K562 (cell line): ENCODE measurements around the gene GGA3. TPM values are rescaled to one million over a fixed set of nuclear protein-coding genes. Genes with fewer than 3 reads are reported as not detected.

Experiments
- BCLAF1 ChIP-seq, 2 experiments: fragments of 450-650 bp in 1 of 2; IDR thresholded peaks; 2 replicates each; pipeline ENCODE4 v1.6.1; 2011 to 2017; ENCODE audit warnings: low read depth in 2 of 2, antibody characterized with exemption in 1 of 2, borderline replicate concordance in 1 of 2, low read length in 1 of 2, mild to moderate bottlenecking in 1 of 2, mixed read lengths in 1 of 2; ENCODE audit not compliant: control insufficient read depth in 1 of 2
- CBFA2T2 ChIP-seq: fragments of 450-650 bp; conservative IDR thresholded peaks from 2 replicates; pipeline ENCODE4 v1.6.1; 2017; ENCODE audit warnings: mild to moderate bottlenecking
- CGGBP1 ChIP-seq: fragments of 250-450 bp; sonication (Bioruptor Pico); IDR thresholded peaks from 2 replicates; pipeline ENCODE4 v1.9.0; 2021; ENCODE audit warnings: mild to moderate bottlenecking
- E2F4 ChIP-seq: sonication (generic); formaldehyde crosslinking; IDR thresholded peaks from 2 replicates; pipeline ENCODE4 v1.8.0; 2022; ENCODE audit warnings: mild to moderate bottlenecking, low read depth, missing genetic modification reagents
- FOXM1 ChIP-seq, 2 experiments: fragments of 450-650 bp in 1 of 2; sonication (generic) in 1 of 2; formaldehyde crosslinking in 1 of 2; IDR thresholded peaks; 2 replicates each; pipeline versions ENCODE4 v1.6.1 to v1.9.0; 2017 to 2022; ENCODE audit warnings: low read depth in 2 of 2, mild to moderate bottlenecking in 2 of 2, missing genetic modification reagents in 1 of 2, moderate library complexity in 1 of 2
- HDAC1 ChIP-seq, 2 experiments: fragments of 450-650 bp; IDR thresholded peaks; 2 replicates each; pipeline ENCODE4 v1.6.1; 2016 to 2017; ENCODE audit warnings: inconsistent platforms in 1 of 2, mild to moderate bottlenecking in 1 of 2, moderate library complexity in 1 of 2
- POLR2H ChIP-seq: IDR thresholded peaks from 2 replicates; pipeline ENCODE4 v1.6.1; 2016; ENCODE audit warnings: missing genetic modification characterization, low read depth, mild to moderate bottlenecking, control low read depth, missing compliant biosample characterization, moderate library complexity
- POLR3A ChIP-seq: IDR thresholded peaks from 2 replicates; pipeline ENCODE4 v1.6.1; 2011; ENCODE audit warnings: borderline replicate concordance, mild to moderate bottlenecking, moderate library complexity; ENCODE audit not compliant: insufficient read length, insufficient read depth; ENCODE audit errors: extremely low read depth
- PTTG1 ChIP-seq: fragments of 450-650 bp; IDR thresholded peaks from 2 replicates; pipeline ENCODE4 v1.6.1; 2016; ENCODE audit warnings: low read depth, mild to moderate bottlenecking, missing genetic modification characterization, missing compliant biosample characterization
- TAF9B ChIP-seq: fragments of 450-650 bp; IDR thresholded peaks from 2 replicates; pipeline ENCODE4 v1.6.1; 2018; ENCODE audit warnings: mild to moderate bottlenecking; ENCODE audit not compliant: partially characterized antibody
- TBL1XR1 ChIP-seq, 2 experiments: IDR thresholded peaks; 2 replicates each; pipeline ENCODE4 v1.6.1; 2012; ENCODE audit warnings: improper control_type of control experiment in 2 of 2, low read length in 2 of 2, mild to moderate bottlenecking in 1 of 2
- ZNF124 ChIP-seq: sonication (generic); formaldehyde crosslinking; IDR thresholded peaks from 2 replicates; pipeline ENCODE4 v1.8.1; 2022; ENCODE audit warnings: missing genetic modification reagents
- ZNF512 ChIP-seq: IDR thresholded peaks from 2 replicates; pipeline ENCODE4 v1.6.1; 2016; ENCODE audit warnings: missing genetic modification characterization, missing compliant biosample characterization
- ZNF584 ChIP-seq: fragments of 200-800 bp; sonication (Bioruptor generic); IDR thresholded peaks from 2 replicates; pipeline ENCODE4 v1.6.1; 2016; ENCODE audit warnings: low read depth, mild to moderate bottlenecking, missing genetic modification characterization, missing compliant biosample characterization
- polyA plus RNA-seq, 8 experiments: library from polyadenylated mRNA; depleted of rRNA in 4 of 8; stranded (reverse) in 5 of 8; unstranded in 3 of 8; fragments of >200 nt; fragmentation: Nextera tagmentation in 2 of 8; fragmentation: Illumina TruSeq in 1 of 8; extraction: Ambion mirVana in 2 of 8; extraction: Trizol in 1 of 8; gene quantifications; 2 replicates each; pipeline versions ENCODE4 v1.2.1 to v1.2.3, GENCODE V29; 2011 to 2014; ENCODE audit warnings: inconsistent platforms in 1 of 8, missing spikeins in 1 of 8
- total RNA-seq, 7 experiments: library from RNA; depleted of rRNA in 6 of 7; stranded (reverse); fragments of >200 nt in 6 of 7; fragmentation: Illumina TruSeq in 2 of 7; extraction: Trizol in 2 of 7; gene quantifications; 2 replicates each; pipeline versions ENCODE4 v1.2.1 to v1.2.3, GENCODE V29; 2011 to 2021; ENCODE audit warnings: low replicate concordance in 1 of 7
- TF ChIP-seq, protein P1 (sequence below): fragments of 250-450 bp; sonication (Bioruptor Pico); IDR thresholded peaks from 2 replicates; pipeline ENCODE4 v1.5.0; 2021
- TF ChIP-seq, protein P2 (sequence below): sonication (generic); formaldehyde crosslinking; IDR thresholded peaks from 2 replicates; pipeline ENCODE4 v1.8.1; 2022; ENCODE audit warnings: missing genetic modification reagents

The GGA3 gene
- total and polyA plus RNA-seq, 9 of the 15 experiments (the other 6 are each of a cell fraction or from before 2014, with no cell fraction given), result 5.7 to 64.9 (median 25.4) TPM

GRCh38 chr17:75271233-75271954 lies 10.0 kb upstream of the GGA3 start (continued):
- TF ChIP-seq E2F4 (CRISPR knock-in tag), result peak; percentile 81; the same call in 1 of the 2 replicates
- no peak for TF ChIP-seq BCLAF1 (IDR thresholded peaks at IDR 0.05; ENCODE audit: borderline replicate concordance in 1 of 2, control insufficient read depth in 1 of 2, low read depth in 2 of 2, low read length in 1 of 2)
- no peak for TF ChIP-seq POLR2H (tag)
- no peak for TF ChIP-seq ZNF584 (CRISPR knock-in tag)
- TF ChIP-seq PTTG1 (tag), result no peak
- TF ChIP-seq CGGBP1 (CRISPR knock-in tag), result peak; percentile 75; the same call in 1 of the 2 replicates
- no peak for TF ChIP-seq FOXM1 (IDR thresholded peaks at IDR 0.05; ENCODE audit: low read depth)
- TF ChIP-seq FOXM1 (CRISPR knock-in tag; IDR thresholded peaks at IDR 0.05; ENCODE audit: low read depth), result peak; percentile 44; the same call in 1 of the 2 replicates
- TF ChIP-seq CBFA2T2, result no peak
- no peak for TF ChIP-seq ZNF124 (CRISPR knock-in tag)
- TF ChIP-seq, protein P1, sequence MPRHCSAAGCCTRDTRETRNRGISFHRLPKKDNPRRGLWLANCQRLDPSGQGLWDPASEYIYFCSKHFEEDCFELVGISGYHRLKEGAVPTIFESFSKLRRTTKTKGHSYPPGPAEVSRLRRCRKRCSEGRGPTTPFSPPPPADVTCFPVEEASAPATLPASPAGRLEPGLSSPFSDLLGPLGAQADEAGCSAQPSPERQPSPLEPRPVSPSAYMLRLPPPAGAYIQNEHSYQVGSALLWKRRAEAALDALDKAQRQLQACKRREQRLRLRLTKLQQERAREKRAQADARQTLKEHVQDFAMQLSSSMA (CRISPR knock-in tag), result no peak
- no peak for TF ChIP-seq TAF9B
- peak in 1 of 2 experiments; percentile 87; a peak in 2 of 4 replicates for TF ChIP-seq HDAC1 (IDR thresholded peaks at IDR 0.05)
- peak; percentile 18 to 75; a peak in 3 of 4 replicates for TF ChIP-seq TBL1XR1 (IDR thresholded peaks at IDR 0.05; ENCODE audit: low read length in 2 of 2)
- TF ChIP-seq ZNF512 (tag), result no peak
- TF ChIP-seq, protein P2, sequence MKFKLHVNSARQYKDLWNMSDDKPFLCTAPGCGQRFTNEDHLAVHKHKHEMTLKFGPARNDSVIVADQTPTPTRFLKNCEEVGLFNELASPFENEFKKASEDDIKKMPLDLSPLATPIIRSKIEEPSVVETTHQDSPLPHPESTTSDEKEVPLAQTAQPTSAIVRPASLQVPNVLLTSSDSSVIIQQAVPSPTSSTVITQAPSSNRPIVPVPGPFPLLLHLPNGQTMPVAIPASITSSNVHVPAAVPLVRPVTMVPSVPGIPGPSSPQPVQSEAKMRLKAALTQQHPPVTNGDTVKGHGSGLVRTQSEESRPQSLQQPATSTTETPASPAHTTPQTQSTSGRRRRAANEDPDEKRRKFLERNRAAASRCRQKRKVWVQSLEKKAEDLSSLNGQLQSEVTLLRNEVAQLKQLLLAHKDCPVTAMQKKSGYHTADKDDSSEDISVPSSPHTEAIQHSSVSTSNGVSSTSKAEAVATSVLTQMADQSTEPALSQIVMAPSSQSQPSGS (CRISPR knock-in tag), result no peak
- TF ChIP-seq POLR3A, result no peak
